PC-9 (cell line): Measurements from ENCODE around the gene PKNOX2. TPM values are rescaled to one million over a fixed set of nuclear protein-coding genes. Genes with fewer than 3 reads are reported as not detected.

ENCODE experiments used
- BruUV-seq: library from RNA; stranded (reverse); fragments of 400-500 nt; replicated peaks from 2 replicates; lab custom pipeline; 2021; lab: Mats Ljungman, UMichigan
- CTCF ChIA-PET: fragments of 300-600 bp; sonication (Branson Sonifier 250); formaldehyde crosslinking; loops from one replicate; lab custom pipeline; 2022; ENCODE audit warnings: antibody characterized with exemption; lab: Charles Lee
- POLR2A ChIA-PET: fragments of 300-600 bp; sonication (Branson Sonifier 250); formaldehyde crosslinking; loops from one replicate; lab custom pipeline; 2022; ENCODE audit warnings: antibody characterized with exemption; ENCODE audit not compliant: unreplicated experiment; lab: Charles Lee
- DNase-seq, 2 experiments: peaks; one replicate each; pipeline versions ENCODE4 v3.0.0 to v3.0.0-alpha.2; 2015 to 2022; ENCODE audit warnings: mixed read lengths in 1 of 2
- H2AFZ ChIP-seq: fragments of 200-600 bp; sonication (generic); 2 replicates; pipeline ENCODE4 v1.8.1; 2017; ENCODE audit warnings: antibody characterized with exemption
- H3F3A ChIP-seq: fragments of 200-600 bp; sonication (generic); 2 replicates; pipeline ENCODE4 v1.8.1; 2017; ENCODE audit warnings: antibody characterized with exemption, mild to moderate bottlenecking, low read depth; ENCODE audit not compliant: insufficient read depth
- H3K27ac ChIP-seq: fragments of 200-600 bp; sonication (generic); 2 replicates; pipeline ENCODE4 v1.6.1; 2016; ENCODE audit warnings: mixed run types
- H3K27me3 ChIP-seq: fragments of 200-600 bp; sonication (generic); 2 replicates; pipeline ENCODE4 v1.6.1; 2016; ENCODE audit warnings: low read depth, mixed run types; ENCODE audit not compliant: insufficient read depth
- H3K36me3 ChIP-seq: fragments of 200-600 bp; sonication (generic); 2 replicates; pipeline ENCODE4 v1.6.1; 2016; ENCODE audit warnings: low read depth, mixed run types
- H3K4me1 ChIP-seq: fragments of 200-600 bp; sonication (generic); replicated peaks from 2 replicates; pipeline ENCODE4 v1.6.1; 2016; ENCODE audit warnings: mixed run types; ENCODE audit not compliant: insufficient read depth
- H3K4me2 ChIP-seq: fragments of 200-600 bp; sonication (generic); 2 replicates; pipeline ENCODE4 v1.6.1; 2017; ENCODE audit warnings: mixed run types
- H3K4me3 ChIP-seq: fragments of 200-600 bp; sonication (generic); 2 replicates; pipeline ENCODE4 v1.6.1; 2016; ENCODE audit warnings: mixed run types
- H3K79me2 ChIP-seq: fragments of 200-600 bp; sonication (generic); 2 replicates; pipeline ENCODE4 v1.6.1; 2017; ENCODE audit warnings: low read depth, mixed run types
- H3K9me2 ChIP-seq: fragments of 200-600 bp; sonication (generic); 2 replicates; pipeline ENCODE4 v1.8.1; 2017; ENCODE audit warnings: mild to moderate bottlenecking; ENCODE audit not compliant: insufficient read depth
- H3K9me3 ChIP-seq: fragments of 200-600 bp; sonication (generic); 2 replicates; pipeline ENCODE4 v1.8.1; 2016; ENCODE audit warnings: low read depth; ENCODE audit not compliant: insufficient read depth
- H4K20me1 ChIP-seq: fragments of 200-600 bp; sonication (generic); 2 replicates; pipeline ENCODE4 v1.8.1; 2017; ENCODE audit not compliant: insufficient read depth
- EZH2 ChIP-seq: fragments of 200-600 bp; sonication (generic); IDR thresholded peaks from 2 replicates; pipeline ENCODE4 v1.8.0; 2017; ENCODE audit warnings: antibody characterized with exemption, low read depth
- intact Hi-C: fragments of 100-400 bp; cut with micrococcal nuclease; formaldehyde crosslinking; loops from one replicate; pipeline ENCODE4 v1.10.0; 2022; ENCODE audit not compliant: unreplicated experiment
- total RNA-seq: library from RNA; stranded (reverse); gene quantifications from 2 replicates; pipeline ENCODE4 v1.2.3, GENCODE V29; 2021
- TF ChIP-seq, protein P1 (sequence below): fragments of 200-600 bp; sonication (generic); conservative IDR thresholded peaks from 2 replicates; pipeline ENCODE4 v1.6.1; 2017; ENCODE audit warnings: mixed run types, antibody characterized with exemption, mild to moderate bottlenecking, moderate library complexity

The PKNOX2 gene
- total RNA-seq, 1 experiment from 2014 or later = not detected

DNA sequence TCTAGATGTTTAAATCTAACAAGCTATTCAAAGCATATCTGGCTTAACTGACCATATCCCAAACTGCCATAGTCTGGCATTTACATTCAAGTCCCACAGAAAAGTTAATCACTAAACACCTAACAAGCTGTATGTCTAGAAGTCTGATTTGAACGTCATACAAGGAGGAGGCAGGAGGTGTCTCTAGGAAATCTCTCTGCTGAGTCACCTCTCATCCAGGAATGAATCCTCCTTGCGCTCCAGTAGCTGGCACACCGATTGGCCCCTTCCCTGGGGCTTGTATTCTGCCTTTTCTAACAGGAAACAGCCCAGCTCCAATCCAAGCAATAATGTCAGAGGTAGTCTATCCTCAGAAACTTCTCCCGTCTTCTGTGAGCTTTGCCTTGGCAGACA, 299.7 kb downstream of the PKNOX2 start:
- Histone ChIP-seq H3K27ac (no peak overlapping the region), H3K9me3 (no peaks in the 10 kb centered on the region), H3K36me3 (no peaks in the 10 kb centered on the region), H2AFZ (no peak overlapping the region), H4K20me1 (no peaks in the 10 kb centered on the region), H3K4me2 (no peak overlapping the region), H3K27me3 (0 out of 2 replicates have a peak, but pooled peaks cover 3% of the 10 kb centered on the region), H3F3A (no peaks in the 10 kb centered on the region), H3K4me1 (no peaks in the 10 kb centered on the region), H3K79me2 (no peaks in the 10 kb centered on the region), H3K4me3 (no peak overlapping the region), H3K9me2 (no peaks in the 10 kb centered on the region)
- no peak for TF ChIP-seq EZH2
- TF ChIP-seq, protein P1, sequence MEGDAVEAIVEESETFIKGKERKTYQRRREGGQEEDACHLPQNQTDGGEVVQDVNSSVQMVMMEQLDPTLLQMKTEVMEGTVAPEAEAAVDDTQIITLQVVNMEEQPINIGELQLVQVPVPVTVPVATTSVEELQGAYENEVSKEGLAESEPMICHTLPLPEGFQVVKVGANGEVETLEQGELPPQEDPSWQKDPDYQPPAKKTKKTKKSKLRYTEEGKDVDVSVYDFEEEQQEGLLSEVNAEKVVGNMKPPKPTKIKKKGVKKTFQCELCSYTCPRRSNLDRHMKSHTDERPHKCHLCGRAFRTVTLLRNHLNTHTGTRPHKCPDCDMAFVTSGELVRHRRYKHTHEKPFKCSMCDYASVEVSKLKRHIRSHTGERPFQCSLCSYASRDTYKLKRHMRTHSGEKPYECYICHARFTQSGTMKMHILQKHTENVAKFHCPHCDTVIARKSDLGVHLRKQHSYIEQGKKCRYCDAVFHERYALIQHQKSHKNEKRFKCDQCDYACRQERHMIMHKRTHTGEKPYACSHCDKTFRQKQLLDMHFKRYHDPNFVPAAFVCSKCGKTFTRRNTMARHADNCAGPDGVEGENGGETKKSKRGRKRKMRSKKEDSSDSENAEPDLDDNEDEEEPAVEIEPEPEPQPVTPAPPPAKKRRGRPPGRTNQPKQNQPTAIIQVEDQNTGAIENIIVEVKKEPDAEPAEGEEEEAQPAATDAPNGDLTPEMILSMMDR = no peak
- BruUV-seq = no TSS peak
- ChIA-PET POLR2A (no interaction called here), CTCF (no interaction called here)
- intact Hi-C loops = no loop called here
- DNase-seq = no peak

DNA sequence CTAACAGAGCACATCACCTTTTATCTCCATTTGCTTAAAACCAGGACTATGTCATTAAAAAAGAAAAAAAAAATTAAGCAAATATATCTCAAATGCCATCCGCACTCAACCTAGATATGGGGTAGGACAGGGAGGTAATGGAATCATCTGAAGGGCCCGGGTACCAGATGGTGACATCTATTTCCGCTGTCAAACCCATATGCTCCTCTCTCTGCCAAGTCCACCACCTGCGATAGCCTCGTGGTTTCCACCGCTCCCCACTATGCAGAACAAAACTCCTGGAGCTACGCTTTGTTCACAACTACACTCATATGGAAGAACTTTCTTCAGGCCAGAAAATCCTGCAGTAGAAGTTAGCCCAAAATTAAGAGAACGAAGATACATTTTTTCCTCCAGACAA, 300.1 kb downstream of the PKNOX2 start:
- no peaks in the 10 kb centered on the region for H3K79me2 ChIP-seq
- BruUV-seq = no TSS peak
- H3K4me2 ChIP-seq = no peak overlapping the region

DNA sequence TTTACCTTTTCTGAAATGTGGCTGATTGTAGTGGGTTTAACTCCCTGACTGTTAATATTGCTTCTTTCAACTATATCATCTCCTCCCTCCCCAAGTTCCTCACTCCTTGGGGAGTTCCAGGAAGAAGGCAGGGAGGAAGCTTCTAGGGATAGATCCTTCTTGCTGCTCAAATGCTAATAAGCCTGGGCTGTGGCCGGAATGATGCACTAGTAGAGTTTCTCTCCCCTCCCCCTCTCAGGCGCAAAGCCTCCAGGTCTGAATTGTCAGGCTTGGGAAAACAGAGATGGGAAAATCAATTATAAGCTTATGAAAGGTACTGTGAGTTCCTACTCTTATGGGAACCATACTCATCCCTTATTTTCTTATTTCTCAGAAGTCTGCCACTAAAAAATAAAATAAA, 300.7 kb downstream of the PKNOX2 start:
- BruUV-seq = no TSS peak
- CTCF ChIA-PET = no interaction called here

More for the DNA sequence above, 300.1 kb downstream of the PKNOX2 start:
- Histone ChIP-seq H3K9me2 (no peaks in the 10 kb centered on the region), H3K4me1 (no peaks in the 10 kb centered on the region), H3K27me3 (0 out of 2 replicates have a peak, but pooled peaks cover 3% of the 10 kb centered on the region), H3K4me3 (no peak overlapping the region), H3K9me3 (no peaks in the 10 kb centered on the region), H3K27ac (no peak overlapping the region), H2AFZ (no peak overlapping the region), H4K20me1 (no peaks in the 10 kb centered on the region), H3K36me3 (no peaks in the 10 kb centered on the region), H3F3A (no peaks in the 10 kb centered on the region)
- no peak for TF ChIP-seq EZH2
- ChIA-PET POLR2A (no interaction called here), CTCF (no interaction called here)
- intact Hi-C loops = no loop called here
- no peak for DNase-seq

More for the DNA sequence above, 300.7 kb downstream of the PKNOX2 start:
- no peaks in the 10 kb centered on the region for H3K9me2 ChIP-seq
- no peaks in the 10 kb centered on the region for H3K79me2 ChIP-seq
- H3K36me3 ChIP-seq = no peaks in the 10 kb centered on the region
- DNase-seq = no peak
- POLR2A ChIA-PET = no interaction called here
- no peaks in the 10 kb centered on the region for H3K4me1 ChIP-seq
- no peaks in the 10 kb centered on the region for H3K9me3 ChIP-seq
- H3K4me3 ChIP-seq = no peak overlapping the region
- H4K20me1 ChIP-seq = no peaks in the 10 kb centered on the region
- TF ChIP-seq, protein P1 = no peak
- TF ChIP-seq EZH2 = no peak
- 0 out of 2 replicates have a peak, but pooled peaks cover 3% of the 10 kb centered on the region for H3K27me3 ChIP-seq
- H3F3A ChIP-seq = no peaks in the 10 kb centered on the region
- intact Hi-C loops = no loop called here
- no peak overlapping the region for H2AFZ ChIP-seq
- H3K27ac ChIP-seq = no peak overlapping the region
- H3K4me2 ChIP-seq = no peak overlapping the region
